ENCODE results near the gene P3H3.

GRCh38 chr12:6837370-6838060, 9.3 kb downstream of the P3H3 start:
- TF ChIP-seq, protein P1, sequence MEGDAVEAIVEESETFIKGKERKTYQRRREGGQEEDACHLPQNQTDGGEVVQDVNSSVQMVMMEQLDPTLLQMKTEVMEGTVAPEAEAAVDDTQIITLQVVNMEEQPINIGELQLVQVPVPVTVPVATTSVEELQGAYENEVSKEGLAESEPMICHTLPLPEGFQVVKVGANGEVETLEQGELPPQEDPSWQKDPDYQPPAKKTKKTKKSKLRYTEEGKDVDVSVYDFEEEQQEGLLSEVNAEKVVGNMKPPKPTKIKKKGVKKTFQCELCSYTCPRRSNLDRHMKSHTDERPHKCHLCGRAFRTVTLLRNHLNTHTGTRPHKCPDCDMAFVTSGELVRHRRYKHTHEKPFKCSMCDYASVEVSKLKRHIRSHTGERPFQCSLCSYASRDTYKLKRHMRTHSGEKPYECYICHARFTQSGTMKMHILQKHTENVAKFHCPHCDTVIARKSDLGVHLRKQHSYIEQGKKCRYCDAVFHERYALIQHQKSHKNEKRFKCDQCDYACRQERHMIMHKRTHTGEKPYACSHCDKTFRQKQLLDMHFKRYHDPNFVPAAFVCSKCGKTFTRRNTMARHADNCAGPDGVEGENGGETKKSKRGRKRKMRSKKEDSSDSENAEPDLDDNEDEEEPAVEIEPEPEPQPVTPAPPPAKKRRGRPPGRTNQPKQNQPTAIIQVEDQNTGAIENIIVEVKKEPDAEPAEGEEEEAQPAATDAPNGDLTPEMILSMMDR (IDR thresholded peaks at IDR 0.05) = no peak
- no peak for TF ChIP-seq POLR2A (IDR thresholded peaks at IDR 0.05)

Measured in esophagus squamous epithelium (tissue), 4 donors.